KOPT-K1 (cell line): ENCODE results near the gene PER3.

Source experiments
- H3K27ac ChIP-seq: fragments of 200-600 bp; sonication (generic); 2 replicates; pipeline ENCODE4 v1.5.1; 2016; ENCODE audit warnings: antibody characterized with exemption, mild to moderate bottlenecking, low read depth, low read length; ENCODE audit not compliant: poor library complexity, severe bottlenecking
- H3K36me3 ChIP-seq: fragments of 200-600 bp; sonication (generic); 2 replicates; pipeline ENCODE4 v1.5.1; 2017; ENCODE audit warnings: antibody characterized with exemption, mild to moderate bottlenecking, low read length, moderate library complexity; ENCODE audit not compliant: insufficient read depth
- H3K9me3 ChIP-seq: fragments of 200-600 bp; sonication (generic); 2 replicates; pipeline ENCODE4 v1.5.1; 2017; ENCODE audit warnings: antibody characterized with exemption, low read length, mild to moderate bottlenecking; ENCODE audit not compliant: insufficient read depth, poor library complexity, severe bottlenecking

The PER3 gene

DNA sequence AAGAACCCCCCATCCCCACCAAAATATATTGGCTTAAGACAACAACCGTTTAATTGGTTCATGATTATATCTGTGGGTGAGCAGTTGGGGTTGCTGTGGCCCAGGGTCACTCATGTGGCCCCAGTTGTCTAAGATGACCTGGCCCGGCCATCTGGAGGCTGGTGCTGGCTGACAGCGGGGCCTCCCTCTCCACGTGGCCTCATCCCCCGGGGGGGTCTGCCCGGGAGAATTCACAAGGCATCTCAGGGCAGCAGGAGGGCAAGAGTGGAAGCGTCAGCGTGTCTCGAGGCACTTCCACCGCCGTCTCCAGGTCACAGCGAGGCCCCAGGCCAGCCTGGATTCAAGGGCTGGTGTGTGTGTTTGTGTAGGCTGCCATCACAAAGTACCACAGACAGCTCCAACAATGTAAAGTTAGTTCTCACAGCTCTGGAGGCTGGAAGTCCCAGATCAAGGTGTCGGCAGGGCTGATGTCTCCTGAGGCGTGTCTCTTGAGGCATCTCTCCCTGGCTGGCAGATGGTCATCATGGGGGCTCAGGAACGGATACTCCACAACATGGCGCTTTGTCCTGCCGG is 79.8 kb downstream of the PER3 start:
- Histone ChIP-seq H3K36me3 (no peaks in the 10 kb centered on the region), H3K27ac (no peak overlapping the region), H3K9me3 (no peaks in the 10 kb centered on the region)

DNA sequence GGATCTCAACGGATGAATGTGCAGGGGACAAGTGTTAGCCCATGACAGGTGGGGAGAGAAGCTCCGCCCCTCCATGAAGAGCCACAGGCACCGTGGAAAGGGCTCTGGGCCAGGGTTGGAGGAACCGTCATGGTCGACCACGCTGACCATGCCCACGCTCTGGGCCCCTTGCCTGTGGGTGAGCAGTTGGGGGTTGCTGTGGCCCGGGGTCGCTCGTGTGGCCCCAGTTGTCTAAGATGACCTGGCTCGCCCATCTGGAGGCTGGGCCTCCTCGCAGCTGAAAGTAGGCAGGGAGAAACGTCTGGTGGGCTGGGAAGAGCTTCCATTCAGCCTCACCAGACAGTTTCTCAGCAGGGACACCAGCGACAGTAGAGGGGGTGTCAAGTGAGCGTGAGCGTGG is 81.9 kb downstream of the PER3 start:
- Histone ChIP-seq H3K36me3 (no peaks in the 10 kb centered on the region), H3K9me3 (no peaks in the 10 kb centered on the region), H3K27ac (no peak overlapping the region)

DNA sequence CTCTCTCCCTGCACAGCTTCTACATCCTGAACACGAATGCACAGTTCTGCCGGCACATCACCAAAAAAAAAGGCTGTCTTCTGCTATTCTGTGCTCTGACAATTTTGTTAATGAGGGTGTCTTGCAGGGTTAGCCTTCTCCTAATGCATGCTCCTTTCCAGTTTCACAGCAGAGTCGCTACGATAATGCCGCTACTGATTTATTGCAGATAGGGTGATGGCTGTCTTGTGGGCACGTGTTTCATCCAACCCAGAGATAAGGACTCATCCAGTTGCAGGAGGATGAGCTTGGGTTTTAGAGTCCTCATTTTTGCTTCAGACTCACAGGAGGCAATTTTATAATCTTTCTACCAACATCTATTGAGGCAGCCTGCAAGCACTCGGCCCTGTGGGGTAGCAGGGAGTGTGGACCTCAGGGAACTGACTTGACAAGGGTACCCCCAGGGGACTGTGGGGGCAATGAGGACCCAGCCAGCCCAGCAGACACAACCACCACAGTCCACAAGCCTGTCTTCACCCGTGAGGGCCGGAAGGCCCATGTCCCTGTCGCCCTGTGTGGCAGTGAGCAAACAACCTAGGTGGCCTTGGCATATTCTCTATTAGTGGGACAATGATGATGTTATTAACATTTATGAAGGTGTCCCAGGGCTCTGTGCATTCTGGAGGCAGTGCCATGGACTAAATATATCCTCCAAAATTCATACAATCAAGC is 84.1 kb downstream of the PER3 start:
- Histone ChIP-seq H3K9me3 (no peaks in the 10 kb centered on the region), H3K27ac (no peak overlapping the region), H3K36me3 (no peaks in the 10 kb centered on the region)

DNA sequence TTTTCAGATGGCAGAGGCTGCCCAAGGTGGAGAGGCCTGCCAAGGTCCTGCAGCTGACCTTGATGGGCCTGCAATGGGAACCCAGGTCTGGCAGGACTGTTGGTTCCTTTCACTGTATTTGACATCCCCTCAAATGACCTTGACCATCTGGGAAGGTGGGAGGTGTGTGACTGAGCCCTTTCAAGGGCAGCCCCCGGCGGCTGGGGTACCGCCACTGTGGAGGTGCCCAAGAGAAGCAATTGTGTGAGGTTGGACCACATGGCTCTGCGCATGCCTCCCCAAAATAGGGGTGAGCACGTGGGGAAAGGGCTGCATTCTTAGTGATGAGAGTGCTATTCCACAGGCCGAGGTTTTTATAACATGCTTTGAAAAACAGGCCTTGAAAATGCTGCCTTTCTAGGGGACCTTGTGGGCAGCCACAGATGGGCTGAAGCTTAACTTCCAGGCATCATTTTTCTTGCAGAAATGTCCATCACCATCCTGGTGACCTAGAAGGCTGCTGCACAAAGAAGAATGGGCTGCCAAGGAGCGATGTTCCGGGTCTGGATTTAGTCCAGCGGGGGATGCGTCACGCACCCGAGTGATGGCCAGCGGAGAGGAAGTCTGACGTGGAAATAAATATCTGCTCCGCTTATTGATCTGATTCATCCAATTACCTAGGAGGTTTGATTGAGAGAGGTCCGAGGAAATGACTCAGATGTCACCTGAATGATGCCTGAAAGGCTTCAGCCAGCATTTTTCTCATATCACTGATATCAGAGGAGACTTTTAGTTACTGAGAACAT is 85.2 kb downstream of the PER3 start:
- Histone ChIP-seq H3K27ac (no peak overlapping the region), H3K9me3 (no peaks in the 10 kb centered on the region), H3K36me3 (no peaks in the 10 kb centered on the region)

DNA sequence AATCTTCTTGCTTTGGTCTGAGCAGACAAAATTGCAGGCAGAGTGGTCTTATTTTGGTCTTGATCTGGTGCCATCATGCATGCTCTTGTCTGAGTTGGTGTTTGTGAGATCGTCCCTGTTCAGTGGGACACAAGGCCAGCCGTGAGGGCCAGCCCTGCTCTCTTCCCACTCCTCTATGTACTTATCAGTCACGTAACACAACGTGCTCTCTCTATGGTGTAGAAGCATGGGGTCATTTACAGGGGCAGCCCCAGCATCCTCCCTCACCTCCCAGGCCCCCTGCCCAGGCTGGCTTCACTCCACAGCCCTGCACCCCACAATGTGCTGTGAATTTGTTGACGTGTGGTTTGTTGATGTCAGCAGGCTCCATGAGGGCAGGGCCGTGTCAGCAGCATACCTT is 87.0 kb downstream of the PER3 start:
- Histone ChIP-seq H3K36me3 (no peaks in the 10 kb centered on the region), H3K27ac (no peak overlapping the region), H3K9me3 (no peaks in the 10 kb centered on the region)

DNA sequence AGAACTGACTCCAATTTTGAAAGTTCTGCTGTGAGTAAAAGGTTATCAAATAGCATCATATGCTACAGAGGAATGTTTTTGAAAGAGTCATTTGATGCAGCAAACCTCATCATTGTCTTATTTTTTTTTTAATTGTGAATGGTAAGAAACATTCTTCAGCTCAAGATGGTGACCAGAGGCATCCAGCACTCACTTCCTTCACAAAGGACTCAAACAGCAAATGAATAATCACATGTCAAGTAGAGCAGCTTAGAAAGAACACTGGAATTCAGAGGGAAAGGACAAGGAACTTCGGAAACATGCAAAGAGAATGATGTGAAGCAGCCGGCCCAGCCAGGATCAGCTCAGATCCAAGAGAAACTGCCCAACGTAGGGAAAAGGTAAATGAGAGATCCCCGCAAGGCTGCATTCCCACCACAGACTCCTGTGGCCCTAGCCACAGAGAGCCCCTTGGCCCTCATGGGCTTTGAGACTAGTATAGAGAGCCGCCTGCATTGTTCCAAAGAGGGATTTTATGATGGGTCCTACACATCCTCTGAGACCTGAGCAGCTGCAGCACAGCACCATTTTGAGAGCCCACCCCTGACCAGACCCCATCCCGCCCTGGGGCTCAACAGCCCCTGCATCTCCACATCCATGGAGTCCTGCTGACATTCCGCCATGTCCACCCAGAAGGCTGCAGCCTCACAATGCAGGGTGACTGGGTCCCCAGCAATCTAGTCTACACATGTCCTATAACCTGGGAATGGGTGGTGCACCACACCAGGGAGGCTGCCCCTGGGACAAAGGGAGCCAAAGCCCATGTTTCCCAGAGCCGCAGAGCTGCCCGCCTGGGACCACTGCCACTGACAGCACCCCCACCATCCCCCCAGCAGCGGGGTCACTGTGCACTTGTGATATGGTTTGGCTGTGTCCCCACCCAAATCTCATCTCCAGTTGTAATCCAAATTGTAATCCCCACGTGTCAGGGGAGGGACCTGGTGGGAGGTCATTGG is 90.0 kb downstream of the PER3 start:
- H3K9me3 ChIP-seq, result peaks cover 6% of the 10 kb centered on the region
- no peaks in the 10 kb centered on the region for H3K36me3 ChIP-seq
- H3K27ac ChIP-seq, result no peak overlapping the region

DNA sequence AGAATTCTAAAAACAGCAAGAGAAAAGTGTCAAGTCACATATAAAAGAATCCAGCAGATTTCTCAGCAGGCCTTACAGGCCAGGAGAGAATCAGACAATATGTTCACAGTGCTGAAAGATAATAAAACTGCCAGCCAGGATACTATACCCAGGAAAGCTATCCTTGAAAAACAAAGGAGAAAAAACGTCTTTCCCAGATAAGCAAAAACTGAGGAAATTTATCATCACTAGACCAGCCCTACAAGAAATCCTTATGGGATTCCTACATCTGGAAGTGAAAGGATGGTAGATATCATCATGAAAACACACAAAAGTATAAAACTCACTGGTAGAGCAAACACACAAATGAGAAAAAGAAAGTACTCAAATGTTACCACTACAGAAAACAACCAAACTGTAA is 93.9 kb downstream of the PER3 start:
- Histone ChIP-seq H3K9me3 (peaks cover 6% of the 10 kb centered on the region), H3K27ac (no peak overlapping the region), H3K36me3 (no peaks in the 10 kb centered on the region)

DNA sequence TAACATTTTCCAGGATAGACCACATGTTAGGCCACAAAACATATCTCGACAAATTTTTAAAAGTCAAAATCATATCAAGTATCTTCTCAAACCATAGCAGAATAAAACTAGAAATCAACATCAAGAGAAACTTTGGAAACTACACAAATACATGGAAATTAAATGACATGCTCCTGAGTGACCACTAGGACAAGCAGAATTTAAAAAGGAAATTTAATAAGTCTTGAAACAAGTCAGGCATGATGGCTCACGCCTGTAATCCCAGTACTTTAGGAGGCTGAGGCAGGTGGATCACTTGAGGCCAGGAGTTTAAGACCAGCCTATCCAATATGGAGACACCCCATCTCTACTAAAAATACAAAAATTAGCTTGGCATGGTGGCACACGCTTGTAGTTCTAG is 95.1 kb downstream of the PER3 start:
- no peaks in the 10 kb centered on the region for H3K36me3 ChIP-seq
- no peak overlapping the region for H3K27ac ChIP-seq
- peaks cover 6% of the 10 kb centered on the region for H3K9me3 ChIP-seq

DNA sequence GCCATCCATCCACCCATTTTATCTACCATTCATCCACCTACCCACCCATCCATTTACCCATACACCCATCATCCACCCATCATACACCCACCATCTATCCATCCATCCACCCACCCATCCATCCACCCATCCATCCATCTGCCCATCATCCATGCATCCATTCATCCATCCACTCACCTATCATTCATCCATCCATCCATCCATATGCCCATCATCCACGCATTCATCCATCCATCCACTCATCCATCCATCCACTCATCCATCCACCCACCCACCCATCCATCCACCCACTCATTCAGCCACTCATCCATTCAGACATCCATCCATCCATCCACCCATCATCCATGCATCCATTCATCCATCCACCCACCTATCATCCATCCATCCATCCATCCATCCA is 100.7 kb downstream of the PER3 start:
- no peak overlapping the region for H3K27ac ChIP-seq
- H3K9me3 ChIP-seq, result no peaks in the 10 kb centered on the region
- no peaks in the 10 kb centered on the region for H3K36me3 ChIP-seq

DNA sequence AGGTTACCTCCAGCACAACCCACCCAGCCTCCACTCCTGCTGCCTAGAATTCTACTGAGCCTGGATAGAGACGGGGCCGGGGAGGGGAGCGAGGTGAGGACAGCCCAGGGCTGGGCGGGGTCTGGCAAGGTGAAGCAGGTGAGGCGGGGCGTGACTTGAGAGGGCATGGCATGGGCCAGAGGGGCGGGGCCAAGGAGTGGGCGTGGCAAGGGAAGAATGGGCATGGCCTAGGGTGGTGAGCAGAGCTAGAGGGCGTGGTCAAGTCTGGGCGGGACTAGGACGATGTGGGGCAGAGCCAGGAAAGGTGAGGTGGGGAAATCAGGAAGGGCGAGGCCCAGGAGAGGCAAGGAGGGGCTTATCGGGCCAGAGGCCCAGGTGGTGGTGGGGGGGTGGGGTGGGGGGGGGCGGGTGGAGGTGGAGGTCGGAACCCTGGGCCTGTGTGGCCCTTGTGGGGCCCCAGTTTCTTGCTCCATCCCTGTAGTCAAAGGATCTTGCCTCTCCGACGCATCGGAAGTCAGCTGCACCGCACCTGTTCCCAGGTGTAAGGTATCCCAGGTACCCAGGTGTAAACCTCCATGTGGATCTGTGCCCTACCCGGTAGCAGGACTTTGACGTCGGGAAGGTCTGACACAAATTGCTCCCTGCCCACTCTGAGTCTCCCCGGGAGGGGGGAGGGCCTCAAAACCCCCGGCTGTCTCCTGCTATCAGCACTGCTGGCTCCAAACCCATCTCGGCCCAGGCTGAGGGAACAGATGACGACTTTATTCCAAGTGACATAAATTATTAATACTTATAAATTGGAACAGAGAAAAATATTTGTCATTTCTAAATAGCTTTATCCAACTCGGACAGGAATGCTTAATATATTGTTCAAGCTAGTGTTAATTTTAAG is 101.7 kb downstream of the PER3 start:
- no peaks in the 10 kb centered on the region for H3K9me3 ChIP-seq
- no peaks in the 10 kb centered on the region for H3K36me3 ChIP-seq
- no peak overlapping the region for H3K27ac ChIP-seq

DNA sequence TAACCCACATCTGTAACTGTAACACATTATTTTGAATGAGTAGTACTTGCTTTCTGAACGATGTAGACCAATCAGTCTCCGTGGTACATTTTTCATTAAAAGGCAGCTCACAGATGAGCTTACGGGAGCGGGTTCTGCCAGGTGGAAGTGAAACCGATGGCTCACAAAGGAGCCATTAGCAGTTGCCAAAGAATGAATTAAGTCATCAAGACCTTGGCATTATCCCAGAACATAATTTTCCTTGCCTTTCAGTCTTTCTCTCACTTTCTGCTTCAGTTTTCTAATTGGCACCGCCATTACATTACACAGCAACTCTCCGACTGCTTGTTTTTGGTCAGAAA is 102.3 kb downstream of the PER3 start:
- no peaks in the 10 kb centered on the region for H3K36me3 ChIP-seq

DNA sequence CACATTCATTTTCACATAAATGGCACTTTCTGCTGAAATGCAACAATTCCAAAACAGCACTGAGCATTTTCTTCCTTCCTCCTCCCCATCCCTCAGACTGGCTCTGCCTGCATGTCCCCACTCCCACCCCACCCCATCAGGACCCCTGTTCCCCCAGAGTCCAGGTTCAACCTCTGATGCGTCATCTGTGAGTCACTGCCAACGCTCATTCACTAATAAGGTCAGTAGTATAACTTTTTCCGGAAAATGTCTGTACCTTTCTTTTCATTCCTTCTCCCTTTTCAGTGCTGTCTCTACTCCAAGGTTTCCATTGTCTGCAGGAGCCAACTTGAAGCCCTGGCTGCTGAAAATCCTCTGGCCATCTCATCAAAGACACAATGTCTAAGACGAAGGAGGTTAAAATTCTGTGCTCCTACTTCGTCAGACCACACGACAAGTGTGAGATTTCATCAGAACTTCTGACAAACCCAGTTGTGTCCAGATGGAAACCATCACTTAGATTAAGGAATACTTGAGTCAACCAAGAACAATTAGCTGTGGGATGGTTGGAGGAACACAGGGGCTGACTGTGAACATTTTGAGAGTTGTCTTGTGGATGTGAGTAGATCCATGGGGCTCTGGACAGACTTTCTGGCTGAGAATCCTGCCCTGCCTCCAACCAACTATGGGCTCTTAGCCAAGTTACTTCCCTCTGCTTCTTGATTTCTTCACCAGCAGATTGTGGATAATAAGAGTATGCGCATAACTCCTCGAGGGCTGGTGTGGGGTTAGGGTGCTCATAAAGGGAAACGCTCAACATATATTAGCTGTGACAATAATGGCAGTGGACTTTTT is 104.4 kb downstream of the PER3 start:
- Histone ChIP-seq H3K27ac (no peak overlapping the region), H3K9me3 (no peaks in the 10 kb centered on the region), H3K36me3 (no peaks in the 10 kb centered on the region)

More for the DNA sequence above, 102.3 kb downstream of the PER3 start:
- Histone ChIP-seq H3K27ac (no peak overlapping the region), H3K9me3 (no peaks in the 10 kb centered on the region)

DNA sequence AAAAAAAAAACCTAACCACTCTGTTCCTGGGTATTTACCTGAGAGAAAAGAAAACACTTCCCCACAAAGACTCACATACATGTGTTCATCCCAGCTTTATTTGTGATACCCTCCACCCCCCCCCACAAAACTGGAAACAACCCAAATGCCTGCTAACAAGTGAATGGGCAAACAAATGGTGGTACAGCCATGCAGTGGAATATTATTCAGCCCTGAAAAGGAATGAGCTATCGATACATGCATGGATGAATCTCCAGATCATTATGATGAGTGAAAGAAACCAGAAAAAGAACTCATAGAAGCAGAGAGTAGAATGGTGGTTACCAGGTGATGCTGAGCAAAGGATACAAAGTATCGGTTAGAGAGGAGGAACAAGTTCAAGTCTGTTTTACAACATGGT is 106.8 kb downstream of the PER3 start:
- no peak overlapping the region for H3K27ac ChIP-seq
- no peaks in the 10 kb centered on the region for H3K36me3 ChIP-seq
- H3K9me3 ChIP-seq, result no peaks in the 10 kb centered on the region
